22Rv1 (cell line): ENCODE results near the gene CHRNA1.

ENCODE experiments used
- CTCF ChIP-seq: fragments of 450-650 bp; IDR thresholded peaks from 2 replicates; pipeline ENCODE4 v1.5.1; 2017; ENCODE audit warnings: mild to moderate bottlenecking
- ZFX ChIP-seq: fragments of 450-650 bp; IDR thresholded peaks from 2 replicates; pipeline ENCODE4 v1.6.1; 2017; ENCODE audit warnings: antibody characterized with exemption, borderline replicate concordance

- TF ChIP-seq CTCF = no peak
- no peak for TF ChIP-seq ZFX
These were observed 14.1 kb upstream of the CHRNA1 start for GRCh38 chr2:174778085-174778981.
